ENCODE measurements around the gene IFT81.

The IFT81 gene

GRCh38 chr12:110229409-110229808 lies 105.3 kb downstream of the IFT81 start:
- TF ChIP-seq, protein P1, sequence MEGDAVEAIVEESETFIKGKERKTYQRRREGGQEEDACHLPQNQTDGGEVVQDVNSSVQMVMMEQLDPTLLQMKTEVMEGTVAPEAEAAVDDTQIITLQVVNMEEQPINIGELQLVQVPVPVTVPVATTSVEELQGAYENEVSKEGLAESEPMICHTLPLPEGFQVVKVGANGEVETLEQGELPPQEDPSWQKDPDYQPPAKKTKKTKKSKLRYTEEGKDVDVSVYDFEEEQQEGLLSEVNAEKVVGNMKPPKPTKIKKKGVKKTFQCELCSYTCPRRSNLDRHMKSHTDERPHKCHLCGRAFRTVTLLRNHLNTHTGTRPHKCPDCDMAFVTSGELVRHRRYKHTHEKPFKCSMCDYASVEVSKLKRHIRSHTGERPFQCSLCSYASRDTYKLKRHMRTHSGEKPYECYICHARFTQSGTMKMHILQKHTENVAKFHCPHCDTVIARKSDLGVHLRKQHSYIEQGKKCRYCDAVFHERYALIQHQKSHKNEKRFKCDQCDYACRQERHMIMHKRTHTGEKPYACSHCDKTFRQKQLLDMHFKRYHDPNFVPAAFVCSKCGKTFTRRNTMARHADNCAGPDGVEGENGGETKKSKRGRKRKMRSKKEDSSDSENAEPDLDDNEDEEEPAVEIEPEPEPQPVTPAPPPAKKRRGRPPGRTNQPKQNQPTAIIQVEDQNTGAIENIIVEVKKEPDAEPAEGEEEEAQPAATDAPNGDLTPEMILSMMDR (IDR thresholded peaks at IDR 0.05; ENCODE audit: low read depth, low read length, missing control alignments): no peak
- DNase-seq (ENCODE audit: extremely low read depth, low read depth): no peak
- H3K4me3 ChIP-seq (replicated peaks; ENCODE audit: low read depth, low read length): no peak overlapping the region

GRCh38 chr12:110230655-110231054 lies 106.5 kb downstream of the IFT81 start:
- no peak overlapping the region for H3K4me3 ChIP-seq (replicated peaks; ENCODE audit: low read depth, low read length)
- no peak for DNase-seq (ENCODE audit: extremely low read depth, low read depth)
- TF ChIP-seq, protein P1 (IDR thresholded peaks at IDR 0.05; ENCODE audit: low read depth, low read length, missing control alignments): no peak

- TF ChIP-seq, protein P1 (IDR thresholded peaks at IDR 0.05; ENCODE audit: low read depth, low read length, missing control alignments): no peak
- H3K4me3 ChIP-seq (replicated peaks; ENCODE audit: low read depth, low read length): no peak overlapping the region
- DNase-seq (ENCODE audit: extremely low read depth, low read depth): no peak
These were observed 109.2 kb downstream of the IFT81 start for GRCh38 chr12:110233212-110233903.

- DNase-seq (ENCODE audit: extremely low read depth, low read depth): no peak
- TF ChIP-seq, protein P1 (IDR thresholded peaks at IDR 0.05; ENCODE audit: low read depth, low read length, missing control alignments): no peak
- no peak overlapping the region for H3K4me3 ChIP-seq (replicated peaks; ENCODE audit: low read depth, low read length)
These were observed 110.2 kb downstream of the IFT81 start for GRCh38 chr12:110234331-110234751.

DNA sequence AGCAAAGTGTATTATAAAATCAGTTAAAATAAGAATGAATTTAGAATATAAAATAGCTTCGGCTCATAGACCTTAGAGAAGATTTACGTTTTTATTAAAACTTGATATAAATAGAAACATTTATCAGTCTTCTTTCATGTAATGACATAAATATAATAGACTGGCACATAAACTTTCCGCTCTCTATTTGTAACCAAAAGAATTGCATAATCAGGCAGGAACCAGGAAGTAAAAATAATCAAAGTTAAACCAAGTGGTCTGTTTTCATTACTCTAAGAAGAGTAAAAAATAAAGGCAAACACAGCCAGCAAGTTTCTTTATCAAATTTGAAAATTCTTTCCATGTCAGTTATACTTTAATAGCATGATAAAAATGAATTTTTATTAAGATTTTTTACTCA lies 110.6 kb downstream of the IFT81 start:
- H3K4me3 ChIP-seq (replicated peaks; ENCODE audit: low read depth, low read length): no peak overlapping the region
- TF ChIP-seq, protein P1 (IDR thresholded peaks at IDR 0.05; ENCODE audit: low read depth, low read length, missing control alignments): no peak
- DNase-seq (ENCODE audit: extremely low read depth, low read depth): no peak

DNA sequence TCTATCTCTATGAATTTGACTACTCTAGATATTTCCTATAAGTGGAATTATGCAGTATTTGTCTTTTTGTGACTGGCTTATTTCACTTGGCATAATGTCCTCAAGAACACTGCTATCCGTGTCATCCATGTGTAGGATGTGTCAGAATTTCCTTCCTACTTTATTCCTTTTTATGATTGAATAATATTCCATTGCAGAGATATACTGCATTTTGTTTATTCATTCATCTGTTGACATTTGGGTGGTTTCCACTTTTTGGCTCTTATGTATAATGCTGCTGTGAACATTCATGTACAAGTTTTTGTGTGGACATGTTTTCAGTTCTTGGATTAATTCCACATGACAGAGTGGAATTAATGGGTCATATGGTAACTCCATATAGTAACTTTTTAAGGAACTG lies 111.2 kb downstream of the IFT81 start:
- TF ChIP-seq, protein P1 (IDR thresholded peaks at IDR 0.05; ENCODE audit: low read depth, low read length, missing control alignments): no peak
- H3K4me3 ChIP-seq (replicated peaks; ENCODE audit: low read depth, low read length): no peak overlapping the region
- no peak for DNase-seq (ENCODE audit: extremely low read depth, low read depth)

GRCh38 chr12:110243227-110243626 lies 119.1 kb downstream of the IFT81 start:
- no peak for DNase-seq (ENCODE audit: extremely low read depth, low read depth)
- no peak overlapping the region for H3K4me3 ChIP-seq (replicated peaks; ENCODE audit: low read depth, low read length)
- TF ChIP-seq, protein P1 (IDR thresholded peaks at IDR 0.05; ENCODE audit: low read depth, low read length, missing control alignments): no peak

All from HFF-Myc (cell line).